ENCODE data around the gene LRRC47. TPM values are rescaled to one million over a fixed set of nuclear protein-coding genes. Genes with fewer than 3 reads are reported as not detected.

LRRC47 gene
- polyA plus RNA-seq, 1 of the 3 experiments (the other 2 are of a cell fraction): 34.6 TPM

DNA sequence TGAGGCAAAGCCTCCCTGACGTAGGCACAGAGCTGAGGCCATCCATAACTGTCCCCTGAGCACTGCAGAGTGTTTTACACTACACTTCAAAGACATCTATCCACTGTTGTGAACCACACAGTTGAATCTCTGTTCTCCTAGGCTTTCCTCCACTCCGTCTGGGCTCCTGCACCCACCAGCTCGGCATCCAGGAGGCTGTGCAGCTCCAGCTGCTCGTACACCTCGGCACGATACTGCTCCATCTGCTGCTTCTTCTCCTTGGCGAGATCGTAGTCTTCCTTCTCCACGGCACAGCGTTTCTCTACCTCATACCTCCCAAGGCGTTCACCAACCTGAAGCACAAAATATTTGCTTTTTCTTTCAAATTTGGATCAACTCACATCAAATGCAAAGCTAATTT, 42.5 kb upstream of the LRRC47 start:
- H3K9ac ChIP-seq: no peak overlapping the region
- ChIA-PET CTCF (interaction anchor here (1.0 kb wide), 1 partner anchor 17 kb away, joined by 3 read pairs; no protein-coding TSS in a partner anchor), POLR2A (interaction anchor here (0.5 to 0.7 kb wide), 2 partner anchors 16 to 1919 kb away, joined by 3 to 5 read pairs; no protein-coding TSS in a partner anchor)

DNA sequence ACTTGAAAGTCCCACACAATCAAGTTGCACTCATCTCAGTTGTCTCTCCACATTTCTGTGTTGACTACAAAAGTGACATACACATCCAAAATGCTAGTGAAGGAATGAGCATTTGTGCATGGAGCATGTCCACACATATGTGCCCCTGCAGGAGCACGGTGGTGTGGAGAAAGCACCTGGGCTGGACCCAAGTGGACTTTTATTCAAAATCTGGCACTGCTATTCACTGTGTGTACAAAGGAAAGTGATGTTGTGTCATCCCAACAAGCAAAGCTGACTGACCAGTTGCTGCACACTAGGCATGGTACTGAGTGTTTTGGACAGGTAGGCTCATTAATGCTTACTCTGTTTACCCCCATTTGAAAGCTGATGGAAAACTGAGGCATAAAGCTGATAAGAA, 41.4 kb upstream of the LRRC47 start:
- H3K27ac ChIP-seq (ENCODE audit: low read depth in 2 of 2, low read length in 1 of 2): no peak overlapping the region
- ChIA-PET CTCF (no interaction called here), POLR2A (no interaction called here)
- no peaks in the 10 kb centered on the region for H3K9me2 ChIP-seq
- H3K4me1 ChIP-seq (ENCODE audit: control insufficient read depth in 1 of 2, insufficient read depth in 2 of 2, low read depth in 1 of 2, low read length in 1 of 2): no peaks in the 10 kb centered on the region
- no peaks in the 10 kb centered on the region for H4K20me1 ChIP-seq (ENCODE audit: insufficient read depth)
- WGBS (ENCODE audit: low lambda C conversion rate): 100% methylated on average over 1 of the region's 1 CpG
- peaks cover 25 to 40% of the 10 kb centered on the region in 2 experiments for H3K36me3 ChIP-seq (replicated peaks in 1 of 2; ENCODE audit: control insufficient read depth in 1 of 2, insufficient read depth in 2 of 2, low read length in 1 of 2)
- H3K4me2 ChIP-seq: no peak overlapping the region
- TF ChIP-seq ZBTB33 (IDR thresholded peaks at IDR 0.05; ENCODE audit: borderline replicate concordance, low read depth) (no peak), POLR2AphosphoS5 (IDR thresholded peaks at IDR 0.05; ENCODE audit: low read depth, low read length) (no peak), RCOR1 (IDR thresholded peaks at IDR 0.05; ENCODE audit: low read length) (no peak), RXRA (IDR thresholded peaks at IDR 0.05; ENCODE audit: borderline replicate concordance, low read depth) (no peak), SIN3A (IDR thresholded peaks at IDR 0.05; ENCODE audit: borderline replicate concordance, low read depth, low read length) (no peak), MEF2A (IDR thresholded peaks at IDR 0.05; ENCODE audit: borderline replicate concordance, low read depth) (no peak), RAD21 (IDR thresholded peaks at IDR 0.05; ENCODE audit: low read length) (no peak), TAF1 (IDR thresholded peaks at IDR 0.05; ENCODE audit: borderline replicate concordance, low read depth, low read length) (no peak), PBX3 (IDR thresholded peaks at IDR 0.05) (no peak), JUND (IDR thresholded peaks at IDR 0.05) (no peak), EZH2phosphoT487 (IDR thresholded peaks at IDR 0.05; ENCODE audit: borderline replicate concordance, low read depth) (no peak), IRF3 (IDR thresholded peaks at IDR 0.05; ENCODE audit: low read depth, low read length) (no peak), ELF1 (IDR thresholded peaks at IDR 0.05) (no peak)
- no peaks in the 10 kb centered on the region for H3K79me2 ChIP-seq (ENCODE audit: insufficient read depth)
- no peak overlapping the region for H3K9ac ChIP-seq
- no peak overlapping the region for H2AFZ ChIP-seq (ENCODE audit: low read depth)
- no peaks in the 10 kb centered on the region for H3K27me3 ChIP-seq (ENCODE audit: insufficient read depth)
- no peak overlapping the region for H3K4me3 ChIP-seq (ENCODE audit: low read depth in 2 of 2, low read length in 1 of 2)
- no peak for DNase-seq
- H3K9me3 ChIP-seq: no peaks in the 10 kb centered on the region
- no peaks in the 10 kb centered on the region for H3F3A ChIP-seq (replicated peaks; ENCODE audit: insufficient read depth)

More for the DNA sequence above, 42.5 kb upstream of the LRRC47 start:
- Histone ChIP-seq H3K79me2 (ENCODE audit: insufficient read depth) (no peaks in the 10 kb centered on the region), H3K4me3 (ENCODE audit: low read depth in 2 of 2, low read length in 1 of 2) (no peak overlapping the region), H3K4me2 (no peak overlapping the region), H4K20me1 (ENCODE audit: insufficient read depth) (no peaks in the 10 kb centered on the region), H3K4me1 (ENCODE audit: control insufficient read depth in 1 of 2, insufficient read depth in 2 of 2, low read depth in 1 of 2, low read length in 1 of 2) (no peaks in the 10 kb centered on the region), H3K27ac (ENCODE audit: low read depth in 2 of 2, low read length in 1 of 2) (no peak overlapping the region), H3K36me3 (replicated peaks in 1 of 2; ENCODE audit: control insufficient read depth in 1 of 2, insufficient read depth in 2 of 2, low read length in 1 of 2) (peaks cover 18 to 34% of the 10 kb centered on the region in 2 experiments), H2AFZ (ENCODE audit: low read depth) (no peak overlapping the region), H3K9me3 (no peaks in the 10 kb centered on the region), H3K9me2 (no peaks in the 10 kb centered on the region), H3F3A (replicated peaks; ENCODE audit: insufficient read depth) (no peaks in the 10 kb centered on the region), H3K27me3 (ENCODE audit: insufficient read depth) (no peaks in the 10 kb centered on the region)
- 99% methylated on average over 10 of the region's 11 CpGs for WGBS (ENCODE audit: low lambda C conversion rate)
- TF ChIP-seq SMC3 (IDR thresholded peaks at IDR 0.05; ENCODE audit: low read depth, low read length) (no peak), FOXJ3 (CRISPR knock-in tag; IDR thresholded peaks at IDR 0.05) (no peak), USF1 (IDR thresholded peaks at IDR 0.05; ENCODE audit: borderline replicate concordance, low read depth) (no peak), PBX3 (IDR thresholded peaks at IDR 0.05) (no peak)
- no peak for DNase-seq

Measured in SK-N-SH (cell line).